Measurements from ENCODE around the gene STIP1. TPM values are rescaled to one million over a fixed set of nuclear protein-coding genes. Genes with fewer than 3 reads are reported as not detected.

STIP1 gene
- total and polyA plus RNA-seq, 2 of the 8 experiments (the other 6 are each of a cell fraction or from before 2014, with no cell fraction given) = 140 to 329 TPM

- TF ChIP-seq NANOG (IDR thresholded peaks at IDR 0.05; ENCODE audit: insufficient read depth, low read depth, low read length, poor library complexity, severe bottlenecking) = no peak
- peak in 1 of 2 experiments; percentile 92; a peak in 2 of 4 replicates for TF ChIP-seq SIN3A (conservative IDR thresholded peaks at IDR 0.05 in 1 of 2, IDR thresholded peaks at IDR 0.05 in 1 of 2; ENCODE audit: low read depth in 1 of 2, low read length in 2 of 2)
- no peak for TF ChIP-seq SRF (IDR thresholded peaks at IDR 0.05; ENCODE audit: low read depth, low read length)
- no peak for TF ChIP-seq CHD1 (IDR thresholded peaks at IDR 0.05; ENCODE audit: low read depth, low read length)
- TF ChIP-seq GABPA (IDR thresholded peaks at IDR 0.05; ENCODE audit: borderline replicate concordance, insufficient read depth, low read length) = 0 out of 2 replicates have a peak, but pooled peaks have one; percentile 19
Observed at GRCh38 chr11:64246871-64247728, 61.1 kb downstream of the STIP1 start, which contains the start of gene PPP1R14B (continued).

Data from H1 (cell line).